ENCODE data around the gene TLCD3A. TPM values are rescaled to one million over a fixed set of nuclear protein-coding genes. Genes with fewer than 3 reads are reported as not detected.
"Not testable (repeated sequence)": the region's sequence is repeated elsewhere in the genome, so short reads cannot be mapped to it uniquely, and the experiment has no call there.

Gene TLCD3A
- total and polyA plus RNA-seq, 2 experiments from 2014 or later, result 15.7 to 21.1 TPM

DNA sequence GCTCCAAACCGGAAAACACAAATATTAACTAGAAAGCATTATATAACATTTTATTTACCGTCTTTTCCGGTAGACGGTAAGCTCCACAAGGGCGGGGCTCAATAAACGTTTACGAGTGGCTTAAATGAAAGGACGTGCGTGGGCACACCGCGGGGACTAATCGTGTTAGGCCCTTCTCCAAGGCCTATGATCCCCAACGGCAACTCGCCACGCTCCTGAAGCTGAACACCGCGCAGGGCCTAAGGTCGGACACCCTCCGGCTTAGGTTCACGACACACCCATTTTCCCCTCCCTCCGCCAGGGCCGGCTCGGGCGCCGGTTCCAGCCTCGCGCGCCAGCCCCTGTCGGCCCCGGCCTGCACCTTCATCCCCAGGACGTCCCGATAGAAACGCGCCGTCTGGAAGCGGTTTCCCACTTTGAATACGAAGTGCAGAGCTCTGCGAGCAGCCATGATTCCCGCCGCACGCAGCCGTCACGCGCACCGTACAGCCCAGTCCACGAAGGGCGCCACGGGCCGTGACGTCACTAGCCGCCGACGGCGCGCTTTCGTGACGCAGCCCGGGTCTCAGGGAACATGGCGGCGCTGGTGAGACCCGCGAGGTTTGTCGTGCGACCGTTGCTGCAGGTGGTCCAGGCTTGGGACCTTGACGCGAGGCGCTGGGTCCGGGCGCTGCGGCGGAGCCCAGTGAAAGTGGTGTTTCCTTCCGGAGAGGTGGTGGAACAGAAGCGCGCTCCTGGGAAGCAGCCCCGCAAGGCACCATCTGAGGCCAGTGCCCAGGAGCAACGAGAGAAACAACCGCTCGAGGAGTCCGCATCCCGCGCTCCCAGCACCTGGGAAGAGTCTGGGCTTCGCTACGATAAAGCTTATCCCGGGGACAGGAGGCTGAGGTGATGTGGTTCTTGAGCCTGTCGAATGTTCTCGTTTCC, 49.7 kb downstream of the TLCD3A start, which contains the start of the genes GLOD4 and MRM3:
Gene GLOD4, minus strand, starts transcription at position 476 of the 927 bp plus-strand sequence. Its CDS starts 25 bp downstream, at position 451.
Gene MRM3, plus strand, starts transcription at position 549 of the 927 bp plus-strand sequence. Its CDS starts 26 bp downstream, at position 575.
- peak; percentile 94 for DNase-seq (ENCODE audit: low spot score)
- peaks cover 88% of the 10 kb centered on the region for H3K79me2 ChIP-seq
- peaks cover 14% of the 10 kb centered on the region for H3K4me1 ChIP-seq (ENCODE audit: insufficient read depth)
- TF ChIP-seq EZH2 (IDR thresholded peaks at IDR 0.05; ENCODE audit: borderline replicate concordance), result no peak
- TF ChIP-seq EZH2phosphoT487 (IDR thresholded peaks at IDR 0.05; ENCODE audit: low read depth, severe bottlenecking, unreplicated experiment), result no peak
- TF ChIP-seq, protein P1, sequence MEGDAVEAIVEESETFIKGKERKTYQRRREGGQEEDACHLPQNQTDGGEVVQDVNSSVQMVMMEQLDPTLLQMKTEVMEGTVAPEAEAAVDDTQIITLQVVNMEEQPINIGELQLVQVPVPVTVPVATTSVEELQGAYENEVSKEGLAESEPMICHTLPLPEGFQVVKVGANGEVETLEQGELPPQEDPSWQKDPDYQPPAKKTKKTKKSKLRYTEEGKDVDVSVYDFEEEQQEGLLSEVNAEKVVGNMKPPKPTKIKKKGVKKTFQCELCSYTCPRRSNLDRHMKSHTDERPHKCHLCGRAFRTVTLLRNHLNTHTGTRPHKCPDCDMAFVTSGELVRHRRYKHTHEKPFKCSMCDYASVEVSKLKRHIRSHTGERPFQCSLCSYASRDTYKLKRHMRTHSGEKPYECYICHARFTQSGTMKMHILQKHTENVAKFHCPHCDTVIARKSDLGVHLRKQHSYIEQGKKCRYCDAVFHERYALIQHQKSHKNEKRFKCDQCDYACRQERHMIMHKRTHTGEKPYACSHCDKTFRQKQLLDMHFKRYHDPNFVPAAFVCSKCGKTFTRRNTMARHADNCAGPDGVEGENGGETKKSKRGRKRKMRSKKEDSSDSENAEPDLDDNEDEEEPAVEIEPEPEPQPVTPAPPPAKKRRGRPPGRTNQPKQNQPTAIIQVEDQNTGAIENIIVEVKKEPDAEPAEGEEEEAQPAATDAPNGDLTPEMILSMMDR (IDR thresholded peaks at IDR 0.05; ENCODE audit: poor library complexity), result no peak
- peak within 1 kb of the TSS; percentile 95 for H3K27ac ChIP-seq
- no peaks in the 10 kb centered on the region for H3K27me3 ChIP-seq
- H3K4me3 ChIP-seq, result peak within 1 kb of the TSS; percentile 91
- H3K9me2 ChIP-seq (replicated peaks; ENCODE audit: insufficient read depth), result no peaks in the 10 kb centered on the region
- peak within 1 kb of the TSS; percentile 82 for H2AFZ ChIP-seq
- H3K36me3 ChIP-seq (replicated peaks; ENCODE audit: insufficient read depth, low read depth), result no peaks in the 10 kb centered on the region
- H3K9me3 ChIP-seq (ENCODE audit: low read depth), result no peaks in the 10 kb centered on the region
- WGBS (ENCODE audit: low lambda C conversion rate, missing lambda C conversion rate), result 2% methylated on average over 73 of the region's 87 CpGs
- peak within 1 kb of the TSS; percentile 94 for H3K4me2 ChIP-seq
- H4K20me1 ChIP-seq (ENCODE audit: insufficient read depth, poor library complexity, severe bottlenecking), result no peaks in the 10 kb centered on the region

DNA sequence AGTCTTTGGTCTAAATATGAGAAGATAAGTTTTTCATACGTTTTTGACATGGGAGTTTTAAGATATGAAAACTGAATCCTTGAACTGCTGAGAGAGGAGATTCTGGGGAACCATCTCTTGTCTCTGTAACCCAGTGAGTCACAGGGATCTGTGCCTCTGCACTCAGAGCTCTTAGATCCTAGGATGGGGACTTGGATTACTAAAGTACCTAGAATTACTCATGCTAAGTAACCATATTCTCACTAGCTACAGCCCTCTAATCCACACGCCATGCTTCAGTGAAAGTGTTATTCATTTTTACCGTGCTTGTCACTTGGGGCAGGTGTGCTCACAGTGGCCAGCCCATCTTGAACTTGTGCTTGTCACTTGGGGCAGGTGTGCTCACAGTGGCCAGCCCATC, 51.7 kb downstream of the TLCD3A start:
- H3K9me3 ChIP-seq (ENCODE audit: low read depth), result no peaks in the 10 kb centered on the region
- H2AFZ ChIP-seq, result no peak overlapping the region
- no peaks in the 10 kb centered on the region for H3K9me2 ChIP-seq (replicated peaks; ENCODE audit: insufficient read depth)
- no peak for DNase-seq (ENCODE audit: low spot score)
- H4K20me1 ChIP-seq (ENCODE audit: insufficient read depth, poor library complexity, severe bottlenecking), result no peaks in the 10 kb centered on the region
- no peak overlapping the region for H3K27ac ChIP-seq
- peaks cover 75% of the 10 kb centered on the region for H3K79me2 ChIP-seq
- 79% methylated on average over 3 of the region's 3 CpGs for WGBS (ENCODE audit: low lambda C conversion rate, missing lambda C conversion rate)
- no peak for TF ChIP-seq EZH2 (IDR thresholded peaks at IDR 0.05; ENCODE audit: borderline replicate concordance)
- TF ChIP-seq EZH2phosphoT487 (IDR thresholded peaks at IDR 0.05; ENCODE audit: low read depth, severe bottlenecking, unreplicated experiment), result no peak
- TF ChIP-seq, protein P1 (IDR thresholded peaks at IDR 0.05; ENCODE audit: poor library complexity), result no peak
- no peaks in the 10 kb centered on the region for H3K27me3 ChIP-seq
- H3K4me3 ChIP-seq, result no peak overlapping the region
- H3K4me2 ChIP-seq, result peak overlapping the region; percentile 94
- H3K36me3 ChIP-seq (replicated peaks; ENCODE audit: insufficient read depth, low read depth), result no peaks in the 10 kb centered on the region
- peaks cover 14% of the 10 kb centered on the region for H3K4me1 ChIP-seq (ENCODE audit: insufficient read depth)

DNA sequence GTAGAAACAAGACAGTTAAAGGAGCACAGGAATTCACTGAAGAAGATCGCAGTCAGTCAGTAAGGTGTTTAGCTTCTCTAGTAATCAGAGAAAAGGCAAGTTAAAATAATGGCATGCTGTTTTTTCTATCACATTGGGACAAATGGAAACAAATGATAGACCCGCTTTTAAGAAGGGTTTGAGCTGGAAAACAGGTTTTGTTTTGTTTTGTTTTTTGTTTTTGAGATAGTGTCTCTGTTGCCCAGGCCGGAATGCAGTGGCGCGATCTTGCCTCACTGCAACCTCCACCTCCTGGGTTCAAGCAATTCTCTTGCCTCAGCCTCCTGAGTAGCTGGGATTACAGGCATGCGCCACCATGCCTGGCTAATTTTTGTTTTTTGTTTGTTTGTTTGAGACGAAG, 53.5 kb downstream of the TLCD3A start:
- peaks cover 13% of the 10 kb centered on the region for H3K4me1 ChIP-seq (ENCODE audit: insufficient read depth)
- H4K20me1 ChIP-seq (ENCODE audit: insufficient read depth, poor library complexity, severe bottlenecking); H3K36me3 ChIP-seq (replicated peaks; ENCODE audit: insufficient read depth, low read depth); H3K4me2 ChIP-seq; H3K27ac ChIP-seq; DNase-seq (ENCODE audit: low spot score); H3K9me2 ChIP-seq (replicated peaks; ENCODE audit: insufficient read depth); H3K27me3 ChIP-seq; H3K9me3 ChIP-seq (ENCODE audit: low read depth); H3K4me3 ChIP-seq; H2AFZ ChIP-seq: not testable (repeated sequence)
- peaks cover 58% of the 10 kb centered on the region for H3K79me2 ChIP-seq
- WGBS (ENCODE audit: low lambda C conversion rate, missing lambda C conversion rate), result 84% methylated on average over 7 of the region's 7 CpGs

DNA sequence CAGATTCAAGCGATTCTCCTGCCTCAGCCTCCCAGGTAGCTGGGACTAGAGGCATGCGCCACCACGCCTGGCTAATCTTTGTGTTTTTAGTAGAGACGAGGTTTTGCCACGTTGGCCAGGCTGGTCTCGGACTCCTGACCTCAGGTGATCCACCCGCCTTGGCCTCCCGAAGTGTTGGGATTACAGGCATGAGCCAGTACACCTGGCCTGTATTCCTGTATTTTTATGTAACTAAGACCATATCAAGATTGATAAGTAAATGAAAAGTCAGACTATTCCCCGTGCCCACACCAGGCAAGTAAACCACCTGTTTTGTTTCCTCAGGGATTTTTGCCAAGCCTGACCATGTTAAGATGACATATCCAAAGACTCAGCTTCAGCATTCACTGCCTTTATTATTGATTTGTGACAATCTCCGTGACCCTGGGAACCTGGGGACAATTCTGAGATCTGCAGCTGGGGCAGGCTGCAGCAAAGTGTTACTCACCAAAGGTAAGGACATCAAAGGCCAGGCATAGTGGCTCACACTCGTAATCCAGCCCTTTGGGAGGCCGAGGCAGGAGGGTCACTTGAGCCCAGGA, 55.3 kb downstream of the TLCD3A start:
- Histone ChIP-seq H3K27me3 (no peaks in the 10 kb centered on the region), H2AFZ (no peak overlapping the region), H4K20me1 (ENCODE audit: insufficient read depth, poor library complexity, severe bottlenecking) (no peaks in the 10 kb centered on the region), H3K9me2 (replicated peaks; ENCODE audit: insufficient read depth) (no peaks in the 10 kb centered on the region), H3K4me1 (ENCODE audit: insufficient read depth) (peaks cover 8% of the 10 kb centered on the region), H3K4me3 (no peak overlapping the region), H3K27ac (no peak overlapping the region), H3K4me2 (no peak overlapping the region), H3K79me2 (peaks cover 43% of the 10 kb centered on the region), H3K9me3 (ENCODE audit: low read depth) (no peaks in the 10 kb centered on the region), H3K36me3 (replicated peaks; ENCODE audit: insufficient read depth, low read depth) (no peaks in the 10 kb centered on the region)
- TF ChIP-seq, protein P1 (IDR thresholded peaks at IDR 0.05; ENCODE audit: poor library complexity), result no peak
- TF ChIP-seq EZH2phosphoT487 (IDR thresholded peaks at IDR 0.05; ENCODE audit: low read depth, severe bottlenecking, unreplicated experiment) (no peak), EZH2 (IDR thresholded peaks at IDR 0.05; ENCODE audit: borderline replicate concordance) (no peak)
- no peak for DNase-seq (ENCODE audit: low spot score)
- WGBS (ENCODE audit: low lambda C conversion rate, missing lambda C conversion rate), result 95% methylated on average over 11 of the region's 12 CpGs

All from hepatocyte (in vitro differentiated cells).